ENCODE measurements around the gene FNDC3B. TPM values are rescaled to one million over a fixed set of nuclear protein-coding genes. Genes with fewer than 3 reads are reported as not detected.

The FNDC3B gene
- total RNA-seq, 2 donors from 2014 or later, result 57.6 to 69.3 TPM

GRCh38 chr3:172209333-172210321 is 170.2 kb downstream of the FNDC3B start:
- Histone ChIP-seq H3K9me3 (no peaks in the 10 kb centered on the region), H3K4me3 (no peak overlapping the region), H3K36me3 (no peaks in the 10 kb centered on the region), H3K27me3 (no peaks in the 10 kb centered on the region), H3K4me1 (peaks cover 0 to 66% of the 10 kb centered on the region in 2 donors), H3K27ac (peak overlapping the region; percentile 61 to 67)
- DNase-seq (ENCODE audit: low spot score), result no peak
- TF ChIP-seq CTCF (IDR thresholded peaks at IDR 0.05), result no peak

GRCh38 chr3:172210355-172210754 is 171.0 kb downstream of the FNDC3B start:
- H3K36me3 ChIP-seq, result no peaks in the 10 kb centered on the region
- H3K9me3 ChIP-seq, result no peaks in the 10 kb centered on the region
- H3K4me1 ChIP-seq, result peaks cover 0 to 66% of the 10 kb centered on the region in 2 donors
- no peaks in the 10 kb centered on the region for H3K27me3 ChIP-seq
- TF ChIP-seq CTCF (IDR thresholded peaks at IDR 0.05), result no peak
- peak overlapping the region; percentile 61 to 67 for H3K27ac ChIP-seq
- no peak overlapping the region for H3K4me3 ChIP-seq
- no peak for DNase-seq (ENCODE audit: low spot score)

DNA sequence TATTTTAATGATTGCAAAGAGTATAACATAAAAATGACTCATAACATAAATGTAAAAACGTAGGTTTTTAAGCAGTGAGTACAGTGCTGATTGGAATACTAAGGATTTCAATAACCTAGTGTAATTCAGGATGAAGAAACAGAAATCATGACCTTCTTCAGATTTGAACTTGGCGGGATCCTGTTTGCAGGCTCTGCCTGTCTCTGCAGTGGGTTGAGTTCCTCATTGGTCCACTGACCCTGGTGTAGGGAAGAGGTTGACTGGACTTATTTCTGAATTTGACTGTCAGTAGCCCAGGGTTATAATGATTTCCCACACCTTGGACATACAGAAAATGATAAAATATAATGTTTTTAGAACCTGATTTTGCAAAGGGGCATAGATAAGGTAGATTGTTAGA is 171.7 kb downstream of the FNDC3B start:
- Histone ChIP-seq H3K27ac (peak overlapping the region in 1 of 2 donors; percentile 22), H3K4me1 (peaks cover 0 to 65% of the 10 kb centered on the region in 2 donors), H3K9me3 (no peaks in the 10 kb centered on the region), H3K4me3 (no peak overlapping the region), H3K27me3 (no peaks in the 10 kb centered on the region), H3K36me3 (no peaks in the 10 kb centered on the region)
- DNase-seq (ENCODE audit: low spot score), result no peak
- TF ChIP-seq CTCF (IDR thresholded peaks at IDR 0.05), result no peak

DNA sequence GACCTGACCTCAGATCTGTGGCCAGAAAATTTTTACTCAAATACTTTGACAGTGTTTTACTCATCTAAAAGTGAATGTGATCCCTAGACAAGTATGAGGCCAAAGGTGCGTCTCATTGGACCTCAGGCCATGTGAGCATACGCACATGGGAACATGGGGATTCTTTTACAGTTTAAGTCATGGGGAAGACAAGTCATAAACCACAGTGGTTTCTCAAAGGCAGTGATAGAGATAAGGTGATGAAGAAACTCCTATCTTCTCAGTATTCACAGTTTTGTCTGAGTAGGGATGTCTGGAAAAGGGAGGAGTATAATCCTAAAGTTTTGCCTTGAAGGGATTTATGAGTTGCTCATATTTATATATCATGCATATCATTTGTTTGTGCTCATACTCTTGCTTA is 173.8 kb downstream of the FNDC3B start:
- no peak for TF ChIP-seq CTCF (IDR thresholded peaks at IDR 0.05)
- no peak for DNase-seq (ENCODE audit: low spot score)
- Histone ChIP-seq H3K9me3 (no peaks in the 10 kb centered on the region), H3K27me3 (no peaks in the 10 kb centered on the region), H3K4me1 (peaks cover 0 to 77% of the 10 kb centered on the region in 2 donors), H3K27ac (peak overlapping the region in 1 of 2 donors; percentile 22), H3K4me3 (no peak overlapping the region), H3K36me3 (no peaks in the 10 kb centered on the region)

GRCh38 chr3:172213904-172214303 is 174.5 kb downstream of the FNDC3B start:
- TF ChIP-seq CTCF (IDR thresholded peaks at IDR 0.05), result no peak
- no peak overlapping the region for H3K27ac ChIP-seq

More at GRCh38 chr3:172213904-172214303, 174.5 kb downstream of the FNDC3B start:
- H3K27me3 ChIP-seq, result no peaks in the 10 kb centered on the region
- no peak overlapping the region for H3K4me3 ChIP-seq
- H3K9me3 ChIP-seq, result no peaks in the 10 kb centered on the region
- no peaks in the 10 kb centered on the region for H3K36me3 ChIP-seq
- peaks cover 0 to 80% of the 10 kb centered on the region in 2 donors for H3K4me1 ChIP-seq
- no peak for DNase-seq (ENCODE audit: low spot score)

Measured in right atrium auricular region (tissue), 2 donors.